Measurements from ENCODE around the gene PYY.
A peak's percentile ranks its signal among the peaks of the same experiment; 100 is the strongest.
"Not testable (repeated sequence)": the region's sequence is repeated elsewhere in the genome, so short reads cannot be mapped to it uniquely, and the experiment has no call there.

PYY gene

DNA sequence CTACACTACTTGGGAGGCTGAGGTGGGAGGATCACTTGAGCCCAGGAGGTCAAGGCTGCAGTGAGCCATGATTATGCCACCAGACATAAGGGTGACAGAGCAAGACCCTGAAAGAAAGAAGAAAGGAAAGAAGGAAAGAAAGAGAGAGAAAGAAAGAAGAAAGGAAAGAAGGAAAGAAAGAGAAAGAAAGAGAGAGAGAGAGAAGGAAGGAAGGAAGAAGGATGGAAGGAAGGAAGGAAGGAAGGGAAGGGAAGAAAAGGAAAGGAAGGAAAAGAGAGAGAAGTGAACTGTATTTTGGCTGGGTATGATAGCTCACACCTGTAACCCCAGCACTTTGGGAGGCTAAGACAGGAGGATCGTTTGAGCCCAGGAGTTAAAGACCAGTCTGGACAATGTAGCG lies 24.3 kb upstream of the PYY start:
- DNase-seq (ENCODE audit: low spot score): no peak

DNA sequence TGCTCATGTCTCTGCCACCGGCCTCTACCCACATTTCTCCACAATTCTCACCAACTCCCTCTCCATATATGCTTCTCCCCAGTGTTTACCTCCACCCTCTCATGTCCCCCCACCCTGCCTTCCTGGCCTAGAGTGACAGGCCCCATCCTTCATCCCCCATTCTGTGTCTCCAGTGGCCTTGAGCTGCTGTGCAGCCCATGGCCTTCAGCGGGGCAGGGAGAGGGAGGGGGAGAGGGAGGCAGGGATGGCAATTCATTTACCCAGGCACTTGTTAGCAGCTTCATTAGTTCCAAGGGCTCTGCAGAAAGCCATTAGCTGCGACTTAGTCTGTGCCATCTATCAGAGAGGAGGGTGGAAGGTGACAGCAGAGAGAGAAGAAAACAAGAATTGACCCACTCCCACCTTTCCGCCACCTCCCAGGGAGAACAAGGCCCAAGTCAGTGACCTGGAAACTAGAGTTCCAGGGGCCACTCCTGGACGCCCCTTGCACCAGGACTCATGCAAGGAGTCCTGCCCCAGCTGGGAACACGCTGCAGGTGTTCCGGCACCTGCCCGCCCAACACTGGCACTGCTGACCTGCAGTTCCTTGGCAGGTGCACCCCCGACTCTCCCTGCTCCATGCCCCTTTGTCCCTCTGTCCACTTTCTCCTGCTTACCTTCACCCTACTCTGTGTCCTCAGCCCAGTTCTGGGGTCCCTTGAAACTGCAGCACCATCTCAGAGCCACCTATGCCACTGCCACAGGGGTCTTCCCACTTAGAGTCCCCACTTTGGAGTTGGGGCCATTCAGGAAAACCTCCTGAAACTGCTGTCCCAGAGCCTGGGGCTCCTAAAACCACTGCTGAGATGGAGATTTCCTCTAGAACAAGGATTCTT lies 23.5 kb upstream of the PYY start:
- no peak for DNase-seq (ENCODE audit: low spot score)

DNA sequence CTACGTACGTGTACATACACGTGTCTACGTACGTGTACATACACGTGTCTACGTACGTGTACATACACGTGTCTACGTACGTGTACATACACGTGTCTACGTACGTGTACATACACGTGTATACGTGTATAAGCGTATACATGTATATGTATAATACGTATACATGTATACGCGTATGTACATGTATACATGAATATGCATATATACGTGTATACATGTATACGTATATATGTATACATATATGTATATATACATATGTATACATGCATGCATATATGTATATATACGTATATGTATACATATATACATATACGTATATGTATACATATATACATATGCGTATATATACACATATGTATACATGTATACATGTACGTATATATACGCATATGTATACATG lies 22.2 kb upstream of the PYY start:
- DNase-seq (ENCODE audit: low spot score): no peak

DNA sequence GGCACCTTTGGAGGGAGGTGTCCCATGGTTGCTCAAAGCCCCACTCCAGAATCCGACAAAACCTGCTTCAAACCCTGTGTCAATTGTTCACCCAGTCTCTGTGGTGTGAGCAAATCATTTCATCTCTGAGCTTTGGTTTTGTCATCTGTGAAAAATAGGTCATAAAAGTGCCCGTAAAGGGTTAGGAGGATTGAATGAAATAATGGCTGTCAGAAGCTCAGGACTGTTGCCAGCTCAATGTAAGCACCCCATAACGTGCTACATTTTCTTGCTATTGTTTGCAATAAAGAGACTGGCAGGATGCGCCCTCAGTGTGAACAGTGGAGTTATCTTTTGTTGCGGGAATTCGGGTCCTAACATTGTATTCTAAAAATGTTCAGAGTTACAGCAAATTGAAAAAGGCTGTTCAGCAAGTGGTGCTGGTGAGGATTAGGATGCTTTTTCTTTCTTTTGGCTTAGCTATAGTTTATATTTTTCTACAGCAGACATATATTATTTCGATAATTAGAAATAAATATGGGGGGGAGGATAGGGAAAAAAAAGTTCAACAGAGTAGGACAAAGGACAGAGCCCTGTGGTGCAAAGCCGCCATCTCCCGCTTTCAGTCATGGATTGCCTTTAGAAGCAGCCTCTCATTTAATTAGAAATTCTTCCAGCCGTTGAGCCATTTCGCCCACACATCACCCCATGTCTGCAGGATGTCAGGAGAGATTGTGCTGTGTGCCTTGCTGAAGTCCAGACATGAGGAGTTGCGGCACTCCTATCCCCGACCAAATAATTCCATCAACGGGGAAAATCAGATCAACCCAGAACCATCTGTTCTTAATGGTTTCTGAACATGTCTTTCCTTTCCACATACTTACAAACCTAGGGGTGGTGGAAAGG lies 20.9 kb upstream of the PYY start:
- no peak for DNase-seq (ENCODE audit: low spot score)

DNA sequence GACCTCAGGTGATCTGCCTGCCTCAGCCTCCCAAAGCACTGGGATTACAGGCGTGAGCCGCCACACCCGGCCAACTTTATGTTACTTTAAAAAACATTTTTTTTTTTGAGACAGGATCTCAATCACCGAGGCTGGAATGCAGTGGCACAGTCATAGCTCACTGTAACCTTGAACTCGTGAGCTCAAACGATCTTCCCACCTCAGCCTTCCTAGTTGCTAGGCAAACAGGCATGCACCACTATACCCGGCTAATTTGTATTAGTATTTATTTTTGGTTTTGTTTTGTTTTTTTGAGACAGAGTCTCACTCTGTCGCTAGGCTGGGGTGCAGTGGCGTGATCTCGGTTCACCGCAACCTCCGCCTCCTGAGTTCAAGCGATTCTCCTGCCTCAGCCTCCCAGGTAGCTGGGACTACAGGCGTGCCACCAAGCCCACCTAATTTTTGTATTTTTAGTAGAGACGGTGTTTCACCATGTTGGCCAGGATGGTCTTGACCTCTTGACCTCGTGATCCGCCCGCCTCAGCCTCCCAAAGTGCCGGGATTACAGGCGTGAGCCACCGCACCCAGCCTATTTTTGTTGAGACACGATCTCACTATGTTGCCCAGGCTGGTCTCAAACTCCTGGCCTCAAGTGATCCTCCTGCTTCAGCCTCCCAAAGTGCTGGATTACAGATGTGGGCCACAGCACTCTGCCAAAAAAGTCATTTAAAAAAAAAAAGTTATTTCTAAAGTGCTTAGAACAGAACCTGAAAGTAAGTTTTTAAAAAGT lies 18.9 kb upstream of the PYY start:
- not testable (repeated sequence) for DNase-seq (ENCODE audit: low spot score)

DNA sequence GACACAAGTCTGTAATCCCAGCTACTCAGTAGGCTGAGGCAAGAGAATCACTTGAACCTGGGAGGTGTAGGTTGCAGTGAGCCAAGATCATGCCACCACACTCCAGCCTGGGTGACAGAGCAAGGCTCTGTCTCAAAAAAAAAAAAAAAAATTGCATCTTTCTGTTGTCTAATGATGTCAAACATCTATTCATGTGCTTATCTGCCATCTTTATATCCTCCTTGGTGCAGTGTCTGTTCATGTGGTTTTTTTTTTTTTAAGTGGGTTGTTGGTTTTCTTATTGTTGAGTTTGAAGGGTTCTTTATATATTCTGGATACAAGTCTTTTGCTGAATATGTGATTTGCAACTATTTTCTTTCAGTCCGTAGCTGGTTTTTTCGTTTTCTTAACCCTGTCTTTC lies 17.7 kb upstream of the PYY start:
- DNase-seq (ENCODE audit: low spot score): not testable (repeated sequence)

DNA sequence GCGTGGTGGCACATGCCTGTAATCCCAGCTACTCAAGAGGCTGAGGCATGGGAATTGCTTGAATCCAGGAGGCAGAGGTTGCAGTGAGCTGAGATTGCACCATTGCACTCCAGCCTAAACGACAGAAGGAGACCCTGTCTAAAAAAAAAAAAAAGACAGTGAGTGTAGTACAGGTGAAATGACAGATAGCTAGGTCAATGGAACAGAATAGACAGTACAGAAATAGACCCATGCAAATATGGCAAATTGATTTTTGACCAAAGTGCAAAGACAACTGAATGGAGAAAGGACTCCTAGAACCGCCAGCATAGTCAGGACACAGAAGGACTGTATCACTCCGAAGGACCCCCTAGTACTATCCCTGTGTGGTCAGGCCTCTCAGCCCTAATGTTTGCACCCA lies 16.6 kb upstream of the PYY start:
- DNase-seq (ENCODE audit: low spot score): no peak

DNA sequence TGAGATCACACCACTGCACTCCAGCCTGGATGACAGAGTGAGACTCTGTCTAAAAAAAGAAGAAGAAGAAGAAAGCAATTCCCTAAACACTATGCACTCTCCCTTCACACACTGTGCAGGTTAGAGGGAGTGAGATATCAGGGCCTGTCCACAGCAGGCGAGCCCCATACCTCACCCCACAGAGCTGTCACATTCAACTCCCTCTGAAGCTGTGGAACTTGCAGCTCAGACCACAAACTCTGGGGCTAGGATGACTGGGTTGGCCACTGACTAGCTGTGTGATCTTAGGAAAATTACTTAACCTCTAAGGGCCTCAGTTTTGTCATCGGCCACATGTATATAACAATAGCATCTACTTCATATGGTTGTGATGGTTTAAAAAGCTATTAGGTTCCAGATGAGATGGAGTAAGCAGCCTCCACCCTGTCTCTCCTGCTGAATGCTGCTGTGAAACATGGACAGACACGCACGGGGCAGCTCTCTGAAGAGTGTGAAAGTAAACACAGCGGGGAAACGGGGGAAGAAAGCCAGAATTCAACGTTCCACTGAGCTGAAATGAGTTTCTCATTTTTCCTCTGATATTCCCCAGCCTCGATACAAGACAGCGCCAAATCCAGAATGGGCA lies 13.6 kb upstream of the PYY start:
- DNase-seq (ENCODE audit: low spot score): no peak

DNA sequence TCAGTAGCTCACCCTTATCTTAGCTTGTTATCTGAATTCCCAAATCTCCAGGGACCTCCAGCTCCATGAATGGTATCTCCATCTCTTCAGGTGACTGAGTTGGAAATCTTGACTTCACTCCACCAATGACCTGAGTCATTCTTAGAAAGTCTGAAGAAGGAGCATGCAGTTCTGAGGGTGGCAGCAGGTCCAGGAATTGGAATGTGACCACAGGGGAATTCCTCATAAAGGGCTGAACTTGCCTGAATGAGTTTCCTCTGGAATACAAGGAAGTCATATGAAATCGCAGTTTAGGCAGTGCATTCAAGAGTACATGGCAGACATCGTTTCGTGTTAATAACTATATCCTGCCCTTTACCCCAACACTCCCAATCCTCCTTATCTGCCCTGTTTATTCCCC lies 12.5 kb upstream of the PYY start:
- DNase-seq (ENCODE audit: low spot score): no peak

DNA sequence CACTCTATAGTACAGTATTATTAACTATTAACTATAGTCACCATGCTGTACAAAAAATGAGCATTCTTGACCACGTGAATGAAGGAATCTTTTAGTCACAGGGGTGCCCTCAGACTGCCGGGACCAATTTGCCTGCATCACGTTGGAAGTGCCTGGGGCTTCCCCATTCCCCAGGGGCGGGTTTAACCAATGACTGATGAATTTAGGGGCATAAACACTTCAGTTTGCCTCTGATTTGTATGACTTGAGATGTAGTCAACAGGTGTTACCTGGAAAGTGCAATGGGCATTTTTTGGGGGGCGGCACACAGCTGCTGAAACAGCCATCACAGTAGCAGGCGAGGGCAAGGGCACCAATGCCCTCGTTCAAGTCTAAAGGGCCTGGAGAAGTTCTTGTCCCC lies 8.7 kb upstream of the PYY start:
- no peak for DNase-seq (ENCODE audit: low spot score)

DNA sequence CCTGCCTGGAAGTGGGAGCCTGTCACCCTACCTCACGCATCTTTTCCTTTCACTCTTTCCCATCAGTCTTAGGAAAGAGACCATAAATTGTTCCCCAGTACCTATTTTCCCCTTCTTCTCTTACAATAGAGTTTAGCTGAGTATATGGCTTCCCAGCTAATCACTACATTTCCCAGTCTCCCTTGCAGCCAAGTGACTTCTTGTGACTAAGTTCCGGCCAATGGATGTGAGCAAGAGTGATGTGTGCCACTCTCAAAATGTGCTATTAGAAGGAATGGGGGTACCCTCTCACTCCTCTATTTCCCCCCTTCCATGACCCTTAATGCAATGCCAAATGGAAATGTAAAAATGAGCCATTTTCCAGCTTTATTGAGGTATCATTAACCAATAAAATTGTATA lies 8.2 kb upstream of the PYY start:
- DNase-seq (ENCODE audit: low spot score): no peak

DNA sequence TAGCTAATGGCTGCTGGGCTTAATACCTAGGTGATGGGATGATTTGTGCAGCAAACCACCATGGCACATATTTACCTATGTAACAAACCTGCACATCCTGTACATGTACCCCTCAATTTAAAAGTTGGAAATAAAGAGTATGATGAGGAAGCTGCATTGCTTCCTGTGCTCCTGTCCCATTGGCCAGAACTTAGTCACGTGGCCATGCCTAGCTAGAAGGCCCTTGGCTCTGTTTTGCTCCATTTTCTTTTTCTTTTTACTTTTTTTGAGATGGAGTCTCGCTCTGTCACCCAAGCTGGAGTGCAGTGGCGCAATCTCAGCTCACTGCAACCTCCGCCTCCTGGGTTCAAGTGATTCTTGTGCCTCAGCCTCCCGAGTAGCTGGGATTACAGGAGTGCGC lies 7.6 kb upstream of the PYY start:
- DNase-seq (ENCODE audit: low spot score): not testable (repeated sequence)

DNA sequence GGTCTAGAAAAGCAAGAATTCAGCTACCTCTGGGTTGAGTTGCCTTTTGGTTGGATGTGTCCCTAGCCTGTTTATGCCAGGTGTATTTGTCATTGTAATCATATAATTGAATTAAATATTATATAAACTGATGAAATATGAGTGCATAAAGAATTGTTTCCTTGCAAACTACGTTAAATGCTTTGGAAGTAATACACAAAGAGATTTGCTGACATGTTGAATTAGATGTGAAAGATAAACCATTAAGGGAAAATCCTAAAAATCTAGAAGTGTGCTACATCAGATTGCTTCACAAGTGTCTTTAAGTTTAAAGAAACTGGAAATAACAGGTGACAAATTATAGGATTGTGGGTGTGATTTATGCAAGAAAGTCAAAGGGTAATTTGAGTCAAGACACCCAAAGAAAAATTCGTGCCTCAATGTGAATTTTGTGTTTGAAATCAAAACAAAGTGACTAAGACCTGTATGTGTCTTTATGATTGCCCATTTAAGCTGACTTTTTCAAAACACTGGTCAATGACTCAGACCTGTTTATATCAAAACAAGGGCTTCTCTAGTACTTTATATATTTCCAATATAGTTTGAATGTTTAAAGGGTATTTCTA lies 5.1 kb upstream of the PYY start:
- peak; percentile 18 for DNase-seq (ENCODE audit: low spot score)

DNA sequence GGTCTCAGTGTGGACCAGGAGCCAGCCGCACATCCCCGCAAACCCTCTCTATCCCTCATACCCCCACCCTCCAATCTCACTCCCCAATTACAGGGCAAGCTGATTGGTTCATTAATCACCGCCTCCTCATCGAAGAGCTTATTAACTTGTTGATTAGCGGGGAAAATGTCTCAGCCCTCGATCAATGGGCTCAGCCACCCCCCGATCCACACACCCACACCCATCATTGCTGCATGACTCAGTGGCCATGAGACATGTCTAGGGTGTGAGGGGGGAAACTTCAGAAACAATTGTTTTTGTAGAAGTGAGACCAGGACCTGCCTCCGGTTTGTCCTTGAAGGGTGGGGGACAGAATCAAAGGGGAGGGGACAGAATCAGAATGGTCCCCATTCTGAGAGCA lies 2.5 kb upstream of the PYY start:
- no peak for DNase-seq (ENCODE audit: low spot score)

DNA sequence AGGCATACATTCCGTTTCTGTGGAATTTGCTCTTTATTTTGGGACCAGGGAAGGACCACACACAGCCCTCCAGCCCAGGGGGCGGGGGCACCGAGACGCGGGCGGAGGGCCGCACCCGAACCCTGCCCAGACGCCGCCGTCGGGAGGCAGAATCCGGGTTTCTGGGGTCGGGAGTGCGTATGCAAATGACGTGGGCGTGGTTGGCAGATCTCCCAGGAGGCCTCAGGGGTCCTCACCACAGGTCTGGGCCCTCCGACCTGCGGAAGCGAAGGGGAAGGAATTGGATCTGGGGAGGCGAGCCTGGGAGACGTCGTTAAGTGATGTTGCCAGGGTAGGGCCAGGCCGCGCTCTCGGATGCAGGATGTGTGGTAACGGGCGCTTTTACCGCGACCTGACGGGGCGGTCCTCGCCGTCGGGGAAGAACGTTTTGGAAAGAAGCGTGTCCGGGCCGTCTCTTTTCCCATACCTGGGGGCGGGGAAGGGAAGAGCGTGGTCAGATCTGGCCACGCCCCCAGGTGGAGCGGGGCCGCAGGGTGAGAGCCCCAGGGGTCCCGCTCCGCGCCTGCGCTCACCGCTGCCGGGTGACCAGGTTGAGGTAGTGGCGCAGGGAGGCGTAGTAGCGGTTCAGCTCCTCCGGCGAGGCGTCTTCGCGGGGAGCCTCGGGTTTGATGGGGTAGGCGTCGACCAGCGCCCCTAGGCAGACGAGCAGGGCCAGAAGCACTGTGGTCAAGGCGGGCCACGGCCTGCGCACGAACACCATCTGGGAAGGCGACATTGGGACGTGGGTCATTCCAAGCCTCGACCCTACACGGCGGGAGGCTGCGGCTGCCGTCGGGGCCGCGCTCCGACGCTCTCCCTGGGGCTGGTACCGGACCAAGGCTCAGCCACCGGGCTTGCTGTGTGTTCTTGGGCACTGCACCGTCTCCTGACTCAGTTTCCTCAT lies 745 bp downstream of the PYY start:
- no peak for DNase-seq (ENCODE audit: low spot score)

DNA sequence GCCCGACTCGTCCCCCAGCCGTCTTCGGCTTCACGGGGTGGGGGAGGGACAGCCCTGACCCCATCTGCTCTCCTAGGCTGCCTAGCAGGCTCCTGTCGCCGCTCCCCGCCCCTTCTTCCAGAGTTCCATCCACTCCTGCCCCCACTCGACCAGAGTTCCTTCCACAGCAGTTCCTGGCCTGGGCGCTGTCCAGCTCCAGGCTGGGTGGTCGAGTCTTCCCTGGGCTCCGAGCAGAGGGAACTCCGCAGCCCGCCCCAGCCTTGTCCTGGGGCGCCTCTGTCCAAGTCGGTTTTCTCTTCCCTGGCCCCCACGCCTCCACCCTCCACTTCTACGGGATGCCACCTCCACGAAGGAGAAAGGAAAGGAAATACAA lies 1.4 kb downstream of the PYY start:
- no peak for DNase-seq (ENCODE audit: low spot score)

DNA sequence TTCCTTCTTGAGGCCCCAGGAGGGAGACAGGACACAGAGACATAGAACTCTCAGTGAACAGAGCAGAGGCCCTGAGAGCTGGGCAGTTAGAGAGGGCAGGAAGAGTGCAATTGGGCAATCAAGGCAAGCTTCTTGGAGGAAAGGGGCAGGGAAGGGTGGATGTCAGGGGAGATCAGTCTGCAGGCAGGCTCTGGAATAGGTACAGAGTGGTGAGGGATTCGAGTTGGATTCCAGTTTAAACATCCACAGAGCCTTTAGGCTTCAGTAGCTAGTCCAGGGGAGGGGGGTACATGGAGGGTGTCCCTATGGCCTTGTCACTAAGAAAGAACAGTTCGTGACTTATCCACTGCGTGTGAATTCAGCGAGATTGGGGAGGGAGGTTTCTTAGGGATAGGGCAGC lies 2.0 kb downstream of the PYY start:
- DNase-seq (ENCODE audit: low spot score): no peak

DNA sequence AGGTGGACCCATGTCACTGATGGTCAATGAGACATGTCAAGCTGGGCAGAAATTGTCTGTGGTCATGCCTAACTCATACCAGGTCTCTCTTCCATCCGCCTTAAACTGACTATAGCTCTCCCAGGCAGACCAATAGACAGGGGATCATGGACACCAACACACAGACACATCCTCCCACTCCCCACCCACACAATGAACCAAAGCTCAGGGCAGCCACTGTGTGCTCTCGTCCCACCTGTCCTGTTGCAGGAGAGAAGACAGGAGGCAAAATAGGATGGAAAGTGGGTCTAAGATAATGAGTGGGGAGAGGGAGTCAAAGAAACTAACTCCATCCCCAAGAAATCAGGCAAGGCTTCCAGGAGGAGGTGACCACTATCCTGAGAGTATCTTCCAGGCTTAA lies 3.2 kb downstream of the PYY start:
- DNase-seq (ENCODE audit: low spot score): no peak

DNA sequence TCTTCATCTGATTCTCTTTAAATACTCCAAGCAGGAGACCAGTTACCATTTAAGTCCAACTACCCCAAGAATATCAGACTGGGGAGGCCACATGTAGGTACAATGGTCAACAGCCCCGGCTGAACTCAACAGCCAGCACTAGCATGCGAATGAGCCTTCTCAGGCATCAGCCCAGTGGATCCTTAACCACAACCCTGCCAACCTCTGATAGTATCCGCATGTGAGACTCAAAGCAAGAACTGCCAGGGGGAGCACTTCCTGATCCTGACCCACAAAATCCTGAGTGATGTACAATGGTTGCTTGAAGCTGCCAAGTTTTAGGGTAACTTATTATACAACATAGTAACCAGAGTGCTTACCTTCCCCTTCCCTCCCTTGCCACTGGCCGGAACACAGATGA lies 4.0 kb downstream of the PYY start:
- no peak for DNase-seq (ENCODE audit: low spot score)

DNA sequence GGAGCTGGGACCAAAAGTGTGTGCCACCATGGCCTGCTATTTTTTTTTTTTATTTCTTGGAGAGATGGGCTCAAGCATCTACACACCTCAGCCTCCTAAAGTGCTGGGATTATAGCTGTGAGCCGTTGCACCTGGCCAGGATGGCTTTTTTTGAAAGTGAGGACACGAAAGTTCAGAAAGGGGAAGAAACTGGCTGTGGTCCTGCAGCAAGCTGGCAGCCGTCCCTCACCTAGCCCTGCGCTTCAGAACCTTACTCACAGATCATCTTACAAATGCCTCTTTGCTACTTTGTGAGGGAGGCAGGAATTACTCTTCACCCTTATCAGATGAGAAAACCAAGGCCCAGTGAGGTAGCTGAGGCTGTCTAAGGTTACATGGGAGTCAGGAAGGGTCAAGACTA lies 7.0 kb downstream of the PYY start:
- no peak for DNase-seq (ENCODE audit: low spot score)

Measured in activated CD4-positive, alpha-beta T cell treated with anti-CD3 and anti-CD28 coated beads, Interleukin-2, Interleukin-4, amounts not matched to agents 100 ng/mL and 50 ng/mL, durations not matched to agents 16 hours and 8 hours (primary cell).